GM12878 (cell line): ENCODE results near the gene C1QTNF9B. TPM values are rescaled to one million over a fixed set of nuclear protein-coding genes. Genes with fewer than 3 reads are reported as not detected.
A peak's percentile ranks its signal among the peaks of the same experiment; 100 is the strongest.

Experiments used
- ASH2L ChIP-seq: fragments of 300-600, 200-600 bp; sonication (generic); IDR thresholded peaks from 2 replicates; pipeline ENCODE4 v1.6.1; 2017; ENCODE audit warnings: low read depth, mild to moderate bottlenecking, borderline replicate concordance
- BHLHE40 ChIP-seq, 2 experiments: fragments of 450-650 bp in 1 of 2; IDR thresholded peaks; 2 replicates each; pipeline ENCODE4 v1.6.1; 2011 to 2017; ENCODE audit warnings: low read depth in 2 of 2, borderline replicate concordance in 1 of 2, improper control_type of control experiment in 1 of 2, low read length in 1 of 2, mild to moderate bottlenecking in 1 of 2
- CHD2 ChIP-seq: IDR thresholded peaks from 2 replicates; pipeline ENCODE4 v1.6.1; 2011; ENCODE audit warnings: low read depth, low read length, improper control_type of control experiment, borderline replicate concordance
- FOXK2 ChIP-seq: fragments of 450-650 bp; IDR thresholded peaks from 2 replicates; pipeline ENCODE4 v1.6.1; 2017; ENCODE audit warnings: mild to moderate bottlenecking, moderate library complexity
- IKZF1 ChIP-seq: fragments of 450-650 bp; conservative IDR thresholded peaks from 2 replicates; pipeline ENCODE4 v1.6.1; 2017; ENCODE audit warnings: antibody characterized with exemption, mild to moderate bottlenecking
- LARP7 ChIP-seq: fragments of 450-650 bp; IDR thresholded peaks from 2 replicates; pipeline ENCODE4 v1.6.1; 2017; ENCODE audit warnings: mild to moderate bottlenecking
- MEF2A ChIP-seq: IDR thresholded peaks from 2 replicates; pipeline ENCODE4 v1.6.1; 2011; ENCODE audit warnings: low read depth, mild to moderate bottlenecking, low read length, moderate library complexity; ENCODE audit not compliant: insufficient read depth
- MXI1 ChIP-seq: fragments of 150-350 bp; IDR thresholded peaks from 2 replicates; pipeline ENCODE4 v1.6.1; 2011; ENCODE audit warnings: low read depth, mild to moderate bottlenecking, inconsistent platforms, low read length, improper control_type of control experiment
- NBN ChIP-seq: fragments of 450-650 bp; IDR thresholded peaks from 2 replicates; pipeline ENCODE4 v1.6.1; 2016
- NFIC ChIP-seq: IDR thresholded peaks from 2 replicates; pipeline ENCODE4 v1.6.1; 2012; ENCODE audit warnings: low read depth, mild to moderate bottlenecking, inconsistent platforms, low read length, moderate library complexity
- PAX5 ChIP-seq: IDR thresholded peaks from 2 replicates; pipeline ENCODE4 v1.6.1; 2011; ENCODE audit warnings: low read depth, low read length, borderline replicate concordance
- PML ChIP-seq: IDR thresholded peaks from 2 replicates; pipeline ENCODE4 v1.6.1; 2012; ENCODE audit warnings: low read length, inconsistent platforms
- POLR2A ChIP-seq: IDR thresholded peaks from 2 replicates; pipeline ENCODE4 v1.6.1; 2011; ENCODE audit warnings: low read depth, mild to moderate bottlenecking, low read length
- POU2F2 ChIP-seq: IDR thresholded peaks from 3 replicates; pipeline ENCODE4 v1.6.1; 2011; ENCODE audit warnings: low read depth, mild to moderate bottlenecking, low read length, borderline replicate concordance
- RAD51 ChIP-seq: fragments of 450-650 bp; IDR thresholded peaks from 2 replicates; pipeline ENCODE4 v1.6.1; 2016; ENCODE audit warnings: moderate library complexity, mild to moderate bottlenecking, inconsistent platforms
- SMAD1 ChIP-seq: fragments of 450-650 bp; IDR thresholded peaks from 2 replicates; pipeline ENCODE4 v1.6.1; 2018; ENCODE audit warnings: mild to moderate bottlenecking, low read depth; ENCODE audit not compliant: partially characterized antibody
- SPI1 ChIP-seq: IDR thresholded peaks from 2 replicates; pipeline ENCODE4 v1.6.1; 2011; ENCODE audit warnings: low read depth, mild to moderate bottlenecking, low read length, moderate library complexity, borderline replicate concordance; ENCODE audit not compliant: insufficient read depth
- SRF ChIP-seq, 2 experiments: IDR thresholded peaks; 2 replicates each; pipeline ENCODE4 v1.6.1; 2011; ENCODE audit warnings: low read depth in 2 of 2, low read length in 2 of 2, mild to moderate bottlenecking in 1 of 2, moderate library complexity in 1 of 2
- TARDBP ChIP-seq: IDR thresholded peaks from 2 replicates; pipeline ENCODE4 v1.6.1; 2016; ENCODE audit warnings: borderline replicate concordance
- TBL1XR1 ChIP-seq: IDR thresholded peaks from 2 replicates; pipeline ENCODE4 v1.6.1; 2012; ENCODE audit warnings: low read depth, low read length, improper control_type of control experiment
- USF2 ChIP-seq: IDR thresholded peaks from 2 replicates; pipeline ENCODE4 v1.6.1; 2011; ENCODE audit warnings: low read depth, low read length, improper control_type of control experiment, borderline replicate concordance
- WRNIP1 ChIP-seq: IDR thresholded peaks from 2 replicates; pipeline ENCODE4 v1.6.1; 2011; ENCODE audit warnings: low read depth, low read length, improper control_type of control experiment, borderline replicate concordance
- polyA plus RNA-seq, 11 experiments: library from polyadenylated mRNA; depleted of rRNA in 4 of 11; unstranded in 6 of 11; stranded (reverse) in 5 of 11; fragments of >200 nt; fragmentation: Nextera tagmentation in 4 of 11; fragmentation: Illumina TruSeq in 1 of 11; extraction: Ambion mirVana in 4 of 11; extraction: Trizol in 1 of 11; gene quantifications; 1 replicate in 1 of 11; 2 replicates in 10 of 11; pipeline versions ENCODE4 v1.2.1 to v1.2.3, GENCODE V29; 2011 to 2016; ENCODE audit warnings: inconsistent platforms in 2 of 11, missing spikeins in 2 of 11, low read depth in 1 of 11
- total RNA-seq, 4 experiments: library from RNA; depleted of rRNA in 3 of 4; stranded (reverse); fragments of >200 nt in 3 of 4; fragmentation: Illumina TruSeq in 1 of 4; extraction: Trizol in 1 of 4; gene quantifications; 2 replicates each; pipeline versions ENCODE4 v1.2.1 to v1.2.3, GENCODE V29; 2013 to 2021
- TF ChIP-seq, protein P1 (sequence below): fragments of 450-650 bp; IDR thresholded peaks from 2 replicates; pipeline ENCODE4 v1.6.1; 2017; ENCODE audit warnings: mild to moderate bottlenecking, moderate library complexity
- TF ChIP-seq, protein P2 (sequence below): fragments of 450-650 bp; IDR thresholded peaks from 2 replicates; pipeline ENCODE4 v1.6.1; 2016; ENCODE audit warnings: mild to moderate bottlenecking

The C1QTNF9B gene
- total and polyA plus RNA-seq, 10 of the 15 experiments (the other 5 are each of a cell fraction or from before 2014, with no cell fraction given), result 0.10 to 0.48 (median 0.32) TPM; not detected in 6

GRCh38 chr13:23888658-23889614 lies 8.4 kb downstream of the C1QTNF9B start, which contains the start of gene MIPEP (continued):
- TF ChIP-seq PAX5 (peak; percentile 49; the same call in 1 of the 2 replicates), WRNIP1 (no peak), MEF2A (peak; percentile 77; the same call in 1 of the 2 replicates), FOXK2 (peak; percentile 40; the same call in 1 of the 2 replicates), POU2F2 (peak; percentile 66; the same call in 1 of the 3 replicates), SMAD1 (no peak), ASH2L (peak; percentile 91; the same call in 1 of the 2 replicates), POLR2A (peak; percentile 79), USF2 (peak; percentile 95), TARDBP (peak; percentile 72; the same call in 1 of the 2 replicates), LARP7 (peak; percentile 84; the same call in 1 of the 2 replicates), IKZF1 (peak; percentile 85), SRF (IDR thresholded peaks at IDR 0.05; ENCODE audit: low read depth in 2 of 2, low read length in 2 of 2) (0 out of 4 replicates have a peak, but pooled peaks of 1 of the 2 experiments have one; percentile 37), BHLHE40 (IDR thresholded peaks at IDR 0.05; ENCODE audit: borderline replicate concordance in 1 of 2, low read depth in 2 of 2, low read length in 1 of 2) (peak; percentile 89 to 94), PML (0 out of 2 replicates have a peak, but pooled peaks have one; percentile 36), TBL1XR1 (0 out of 2 replicates have a peak, but pooled peaks have one; percentile 24), NBN (0 out of 2 replicates have a peak, but pooled peaks have one; percentile 33), SPI1 (peak; percentile 38; the same call in 1 of the 2 replicates), RAD51 (peak; percentile 92), CHD2 (peak; percentile 50), NFIC (no peak; the same call in 1 of the 2 replicates), MXI1 (peak; percentile 97)
- TF ChIP-seq, protein P1, sequence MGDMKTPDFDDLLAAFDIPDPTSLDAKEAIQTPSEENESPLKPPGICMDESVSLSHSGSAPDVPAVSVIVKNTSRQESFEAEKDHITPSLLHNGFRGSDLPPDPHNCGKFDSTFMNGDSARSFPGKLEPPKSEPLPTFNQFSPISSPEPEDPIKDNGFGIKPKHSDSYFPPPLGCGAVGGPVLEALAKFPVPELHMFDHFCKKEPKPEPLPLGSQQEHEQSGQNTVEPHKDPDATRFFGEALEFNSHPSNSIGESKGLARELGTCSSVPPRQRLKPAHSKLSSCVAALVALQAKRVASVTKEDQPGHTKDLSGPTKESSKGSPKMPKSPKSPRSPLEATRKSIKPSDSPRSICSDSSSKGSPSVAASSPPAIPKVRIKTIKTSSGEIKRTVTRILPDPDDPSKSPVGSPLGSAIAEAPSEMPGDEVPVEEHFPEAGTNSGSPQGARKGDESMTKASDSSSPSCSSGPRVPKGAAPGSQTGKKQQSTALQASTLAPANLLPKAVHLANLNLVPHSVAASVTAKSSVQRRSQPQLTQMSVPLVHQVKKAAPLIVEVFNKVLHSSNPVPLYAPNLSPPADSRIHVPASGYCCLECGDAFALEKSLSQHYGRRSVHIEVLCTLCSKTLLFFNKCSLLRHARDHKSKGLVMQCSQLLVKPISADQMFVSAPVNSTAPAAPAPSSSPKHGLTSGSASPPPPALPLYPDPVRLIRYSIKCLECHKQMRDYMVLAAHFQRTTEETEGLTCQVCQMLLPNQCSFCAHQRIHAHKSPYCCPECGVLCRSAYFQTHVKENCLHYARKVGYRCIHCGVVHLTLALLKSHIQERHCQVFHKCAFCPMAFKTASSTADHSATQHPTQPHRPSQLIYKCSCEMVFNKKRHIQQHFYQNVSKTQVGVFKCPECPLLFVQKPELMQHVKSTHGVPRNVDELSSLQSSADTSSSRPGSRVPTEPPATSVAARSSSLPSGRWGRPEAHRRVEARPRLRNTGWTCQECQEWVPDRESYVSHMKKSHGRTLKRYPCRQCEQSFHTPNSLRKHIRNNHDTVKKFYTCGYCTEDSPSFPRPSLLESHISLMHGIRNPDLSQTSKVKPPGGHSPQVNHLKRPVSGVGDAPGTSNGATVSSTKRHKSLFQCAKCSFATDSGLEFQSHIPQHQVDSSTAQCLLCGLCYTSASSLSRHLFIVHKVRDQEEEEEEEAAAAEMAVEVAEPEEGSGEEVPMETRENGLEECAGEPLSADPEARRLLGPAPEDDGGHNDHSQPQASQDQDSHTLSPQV, result peak; percentile 83; the same call in 1 of the 2 replicates
- TF ChIP-seq, protein P2, sequence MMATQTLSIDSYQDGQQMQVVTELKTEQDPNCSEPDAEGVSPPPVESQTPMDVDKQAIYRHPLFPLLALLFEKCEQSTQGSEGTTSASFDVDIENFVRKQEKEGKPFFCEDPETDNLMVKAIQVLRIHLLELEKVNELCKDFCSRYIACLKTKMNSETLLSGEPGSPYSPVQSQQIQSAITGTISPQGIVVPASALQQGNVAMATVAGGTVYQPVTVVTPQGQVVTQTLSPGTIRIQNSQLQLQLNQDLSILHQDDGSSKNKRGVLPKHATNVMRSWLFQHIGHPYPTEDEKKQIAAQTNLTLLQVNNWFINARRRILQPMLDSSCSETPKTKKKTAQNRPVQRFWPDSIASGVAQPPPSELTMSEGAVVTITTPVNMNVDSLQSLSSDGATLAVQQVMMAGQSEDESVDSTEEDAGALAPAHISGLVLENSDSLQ, result no peak
